Measurements from ENCODE around the gene PACRG.

DNA sequence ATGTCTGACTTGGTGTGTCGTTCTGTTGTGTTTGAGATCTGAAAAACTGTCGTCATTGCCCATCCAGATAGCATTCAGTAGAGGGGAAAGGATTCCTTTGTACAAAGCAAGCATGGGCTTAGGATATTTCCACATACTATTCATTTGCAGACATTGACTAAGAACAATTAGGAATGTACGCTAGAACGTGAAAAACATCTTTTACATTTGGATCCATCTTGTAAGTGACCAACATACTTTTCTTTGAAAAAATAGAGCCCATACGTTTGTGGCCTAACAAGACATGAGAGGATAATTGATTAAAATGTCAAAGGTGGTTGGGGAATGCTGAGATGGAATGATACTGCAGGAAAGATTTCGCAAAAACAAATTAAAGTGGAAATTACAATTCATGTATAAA, 461.0 kb downstream of the PACRG start:
- TF ChIP-seq, protein P1, sequence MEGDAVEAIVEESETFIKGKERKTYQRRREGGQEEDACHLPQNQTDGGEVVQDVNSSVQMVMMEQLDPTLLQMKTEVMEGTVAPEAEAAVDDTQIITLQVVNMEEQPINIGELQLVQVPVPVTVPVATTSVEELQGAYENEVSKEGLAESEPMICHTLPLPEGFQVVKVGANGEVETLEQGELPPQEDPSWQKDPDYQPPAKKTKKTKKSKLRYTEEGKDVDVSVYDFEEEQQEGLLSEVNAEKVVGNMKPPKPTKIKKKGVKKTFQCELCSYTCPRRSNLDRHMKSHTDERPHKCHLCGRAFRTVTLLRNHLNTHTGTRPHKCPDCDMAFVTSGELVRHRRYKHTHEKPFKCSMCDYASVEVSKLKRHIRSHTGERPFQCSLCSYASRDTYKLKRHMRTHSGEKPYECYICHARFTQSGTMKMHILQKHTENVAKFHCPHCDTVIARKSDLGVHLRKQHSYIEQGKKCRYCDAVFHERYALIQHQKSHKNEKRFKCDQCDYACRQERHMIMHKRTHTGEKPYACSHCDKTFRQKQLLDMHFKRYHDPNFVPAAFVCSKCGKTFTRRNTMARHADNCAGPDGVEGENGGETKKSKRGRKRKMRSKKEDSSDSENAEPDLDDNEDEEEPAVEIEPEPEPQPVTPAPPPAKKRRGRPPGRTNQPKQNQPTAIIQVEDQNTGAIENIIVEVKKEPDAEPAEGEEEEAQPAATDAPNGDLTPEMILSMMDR (IDR thresholded peaks at IDR 0.05), result no peak
- TF ChIP-seq, protein P2, sequence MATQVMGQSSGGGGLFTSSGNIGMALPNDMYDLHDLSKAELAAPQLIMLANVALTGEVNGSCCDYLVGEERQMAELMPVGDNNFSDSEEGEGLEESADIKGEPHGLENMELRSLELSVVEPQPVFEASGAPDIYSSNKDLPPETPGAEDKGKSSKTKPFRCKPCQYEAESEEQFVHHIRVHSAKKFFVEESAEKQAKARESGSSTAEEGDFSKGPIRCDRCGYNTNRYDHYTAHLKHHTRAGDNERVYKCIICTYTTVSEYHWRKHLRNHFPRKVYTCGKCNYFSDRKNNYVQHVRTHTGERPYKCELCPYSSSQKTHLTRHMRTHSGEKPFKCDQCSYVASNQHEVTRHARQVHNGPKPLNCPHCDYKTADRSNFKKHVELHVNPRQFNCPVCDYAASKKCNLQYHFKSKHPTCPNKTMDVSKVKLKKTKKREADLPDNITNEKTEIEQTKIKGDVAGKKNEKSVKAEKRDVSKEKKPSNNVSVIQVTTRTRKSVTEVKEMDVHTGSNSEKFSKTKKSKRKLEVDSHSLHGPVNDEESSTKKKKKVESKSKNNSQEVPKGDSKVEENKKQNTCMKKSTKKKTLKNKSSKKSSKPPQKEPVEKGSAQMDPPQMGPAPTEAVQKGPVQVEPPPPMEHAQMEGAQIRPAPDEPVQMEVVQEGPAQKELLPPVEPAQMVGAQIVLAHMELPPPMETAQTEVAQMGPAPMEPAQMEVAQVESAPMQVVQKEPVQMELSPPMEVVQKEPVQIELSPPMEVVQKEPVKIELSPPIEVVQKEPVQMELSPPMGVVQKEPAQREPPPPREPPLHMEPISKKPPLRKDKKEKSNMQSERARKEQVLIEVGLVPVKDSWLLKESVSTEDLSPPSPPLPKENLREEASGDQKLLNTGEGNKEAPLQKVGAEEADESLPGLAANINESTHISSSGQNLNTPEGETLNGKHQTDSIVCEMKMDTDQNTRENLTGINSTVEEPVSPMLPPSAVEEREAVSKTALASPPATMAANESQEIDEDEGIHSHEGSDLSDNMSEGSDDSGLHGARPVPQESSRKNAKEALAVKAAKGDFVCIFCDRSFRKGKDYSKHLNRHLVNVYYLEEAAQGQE (IDR thresholded peaks at IDR 0.05; ENCODE audit: insufficient read depth in 1 of 2, low read depth in 2 of 2, low read length in 1 of 2), result no peak
- TF ChIP-seq POLR2AphosphoS5 (IDR thresholded peaks at IDR 0.05; ENCODE audit: low read depth, low read length) (no peak), SIN3A (IDR thresholded peaks at IDR 0.05; ENCODE audit: borderline replicate concordance, insufficient read depth, low read depth, low read length) (no peak)
